Right lobe of liver (tissue), 4 donors: Measurements from ENCODE around the gene ANAPC2.

Source experiments
- POLR2A ChIP-seq: fragments of 450-650 bp; IDR thresholded peaks from one replicate; pipeline ENCODE4 v1.6.1; 2017; ENCODE audit warnings: antibody characterized with exemption, mild to moderate bottlenecking
- TF ChIP-seq, protein P1 (sequence below), 4 donors: fragments of 200-600 bp in 3 of 4; fragments of 450-650 bp in 1 of 4; IDR thresholded peaks; one replicate each; pipeline versions ENCODE4 v1.5.1 to v1.8.0; 2016 to 2022; ENCODE audit warnings: antibody characterized with exemption in 4 of 4, mild to moderate bottlenecking in 2 of 4
- donor health status: DM: no; HTN: no; CAD: no.
- donor health status: DM: no; HTN: no; CAD: no.
- donor health status: DM: no; HTN: yes; CAD: no.

GRCh38 chr9:137175345-137175961, 12.9 kb downstream of the ANAPC2 start:
- TF ChIP-seq POLR2A = no peak
- TF ChIP-seq, protein P1, sequence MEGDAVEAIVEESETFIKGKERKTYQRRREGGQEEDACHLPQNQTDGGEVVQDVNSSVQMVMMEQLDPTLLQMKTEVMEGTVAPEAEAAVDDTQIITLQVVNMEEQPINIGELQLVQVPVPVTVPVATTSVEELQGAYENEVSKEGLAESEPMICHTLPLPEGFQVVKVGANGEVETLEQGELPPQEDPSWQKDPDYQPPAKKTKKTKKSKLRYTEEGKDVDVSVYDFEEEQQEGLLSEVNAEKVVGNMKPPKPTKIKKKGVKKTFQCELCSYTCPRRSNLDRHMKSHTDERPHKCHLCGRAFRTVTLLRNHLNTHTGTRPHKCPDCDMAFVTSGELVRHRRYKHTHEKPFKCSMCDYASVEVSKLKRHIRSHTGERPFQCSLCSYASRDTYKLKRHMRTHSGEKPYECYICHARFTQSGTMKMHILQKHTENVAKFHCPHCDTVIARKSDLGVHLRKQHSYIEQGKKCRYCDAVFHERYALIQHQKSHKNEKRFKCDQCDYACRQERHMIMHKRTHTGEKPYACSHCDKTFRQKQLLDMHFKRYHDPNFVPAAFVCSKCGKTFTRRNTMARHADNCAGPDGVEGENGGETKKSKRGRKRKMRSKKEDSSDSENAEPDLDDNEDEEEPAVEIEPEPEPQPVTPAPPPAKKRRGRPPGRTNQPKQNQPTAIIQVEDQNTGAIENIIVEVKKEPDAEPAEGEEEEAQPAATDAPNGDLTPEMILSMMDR (IDR thresholded peaks at IDR 0.05) = no peak
